Measurements from ENCODE around the gene POLG2. TPM values are rescaled to one million over a fixed set of nuclear protein-coding genes. Genes with fewer than 3 reads are reported as not detected.
"Not testable (repeated sequence)": the region's sequence is repeated elsewhere in the genome, so short reads cannot be mapped to it uniquely, and the experiment has no call there.

The POLG2 gene
- total and polyA plus RNA-seq, 2 of the 8 experiments (the other 6 are each of a cell fraction or from before 2014, with no cell fraction given) = 9.7 to 34.3 TPM

DNA sequence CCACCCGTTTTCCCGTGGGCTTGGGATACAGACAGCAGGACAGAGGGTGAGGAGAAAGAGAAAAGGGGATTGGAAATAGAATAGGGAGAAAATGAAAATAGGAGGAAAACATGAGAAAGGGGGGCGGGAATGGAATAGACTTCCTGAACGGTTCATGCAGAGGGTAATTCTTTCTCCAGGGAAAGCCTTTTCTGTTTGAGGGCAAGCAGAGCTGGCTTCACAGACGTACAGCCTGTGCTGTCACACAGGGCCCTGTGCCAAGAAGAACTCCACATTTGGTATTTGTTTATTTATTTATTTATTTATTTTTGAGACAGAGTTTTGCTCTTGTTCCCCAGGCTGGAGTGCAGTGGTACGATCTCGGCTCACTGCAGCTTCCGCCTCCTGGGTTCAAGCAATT, 35.9 kb downstream of the POLG2 start (continued):
- TF ChIP-seq BACH1 (IDR thresholded peaks at IDR 0.05; ENCODE audit: low read length) = no peak

- not testable (repeated sequence) for H3K4me3 ChIP-seq (ENCODE audit: extremely low read depth in 1 of 4, insufficient read depth in 2 of 4, low read depth in 3 of 4, low read length in 4 of 4); H3K56ac ChIP-seq (replicated peaks; ENCODE audit: insufficient read length, low read depth, low read length); H3K79me1 ChIP-seq (ENCODE audit: low read depth, low read length); H4K20me1 ChIP-seq (replicated peaks in 1 of 2; ENCODE audit: control insufficient read depth in 1 of 2, insufficient read depth in 2 of 2, low read length in 2 of 2); H2AK5ac ChIP-seq (ENCODE audit: low read depth, low read length); H3K14ac ChIP-seq (ENCODE audit: insufficient read length); DNase-seq (ENCODE audit: low read depth in 1 of 2, low spot score in 2 of 2); H3K4ac ChIP-seq (replicated peaks; ENCODE audit: insufficient read length, low read depth, low read length); H3K9ac ChIP-seq (replicated peaks in 1 of 4; ENCODE audit: extremely low read depth in 1 of 4, low read depth in 3 of 4, low read length in 3 of 4); H3K23ac ChIP-seq (ENCODE audit: insufficient read length); H2AFZ ChIP-seq (ENCODE audit: low read length); FAIRE-seq; H3K18ac ChIP-seq (ENCODE audit: extremely low read depth, low read length); H3K4me1 ChIP-seq (replicated peaks in 1 of 4; ENCODE audit: control insufficient read depth in 3 of 4, insufficient read depth in 4 of 4, low read length in 3 of 4); H3K4me2 ChIP-seq (ENCODE audit: insufficient read depth in 1 of 2, low read depth in 2 of 2, low read length in 2 of 2); H2BK5ac ChIP-seq (ENCODE audit: low read depth, low read length); H2BK15ac ChIP-seq (ENCODE audit: low read length); H4K8ac ChIP-seq (ENCODE audit: extremely low read depth, insufficient read depth, low read length); H4K91ac ChIP-seq (replicated peaks; ENCODE audit: insufficient read length, low read length); H3K27ac ChIP-seq (ENCODE audit: low read depth, low read length); H2BK12ac ChIP-seq (ENCODE audit: low read depth, low read length); H2BK120ac ChIP-seq (replicated peaks; ENCODE audit: low read depth, low read length); H3K23me2 ChIP-seq (ENCODE audit: low read depth, low read length); H2BK20ac ChIP-seq (ENCODE audit: low read length); H4K5ac ChIP-seq (ENCODE audit: insufficient read length, low read depth, low read length); H3K9me3 ChIP-seq (ENCODE audit: insufficient read depth in 2 of 2, low read depth in 1 of 2, low read length in 1 of 2); H3K36me3 ChIP-seq (ENCODE audit: control insufficient read depth in 2 of 4, insufficient read depth in 4 of 4, low read length in 3 of 4); H3K79me2 ChIP-seq (ENCODE audit: control insufficient read depth in 1 of 2, insufficient read depth in 2 of 2, low read length in 2 of 2); H3K27me3 ChIP-seq (replicated peaks in 1 of 4; ENCODE audit: control insufficient read depth in 3 of 4, extremely low read depth in 1 of 4, insufficient read depth in 3 of 4, low read length in 3 of 4)
- POLR2A ChIA-PET (ENCODE audit: partially characterized antibody) = interaction anchor here (1.0 to 1.2 kb wide), 2 partner anchors 39 to 46 kb away, joined by 3 to 4 read pairs; no protein-coding TSS in a partner anchor
- WGBS, 2 experiments (ENCODE audit: extremely low coverage in 1 of 2, insufficient coverage in 1 of 2, insufficient read length in 1 of 2, insufficient replicate concordance in 2 of 2, low coverage in 1 of 2, low lambda C conversion rate in 2 of 2, missing lambda C conversion rate in 1 of 2) = 90% methylated on average over 7 of the region's 7 CpGs; no CpG with 5 or more reads in 1 of the 2 experiments
- CTCF ChIA-PET (ENCODE audit: partially characterized antibody) = interaction anchor here (0.8 to 1.4 kb wide), 3 partner anchors 38 to 40 kb away, joined by 3 read pairs; partner anchors contain the start of gene POLG2
Measured at GRCh38 chr17:64459818-64460217, 37.0 kb downstream of the POLG2 start.
